Endometrial microvascular endothelial cells (primary cell): ENCODE measurements around the gene HDAC3. TPM values are rescaled to one million over a fixed set of nuclear protein-coding genes. Genes with fewer than 3 reads are reported as not detected.

Experiments used
- in situ Hi-C: cut with HindIII; loops from 2 replicates; pipeline ENCODE4 v1.10.0; 2017; ENCODE audit warnings: low sequenced_read_pairs, low pct_unique_long_range_greater_than_20kb; ENCODE audit errors: inconsistent ontology term
- total RNA-seq: library from RNA; depleted of rRNA; stranded (reverse); fragments of >200 nt; gene quantifications from one replicate; pipeline ENCODE4 v1.2.3, GENCODE V29; 2015; ENCODE audit errors: inconsistent ontology term

HDAC3 gene
- total RNA-seq, 1 donor from 2014 or later = 43.5 TPM

DNA sequence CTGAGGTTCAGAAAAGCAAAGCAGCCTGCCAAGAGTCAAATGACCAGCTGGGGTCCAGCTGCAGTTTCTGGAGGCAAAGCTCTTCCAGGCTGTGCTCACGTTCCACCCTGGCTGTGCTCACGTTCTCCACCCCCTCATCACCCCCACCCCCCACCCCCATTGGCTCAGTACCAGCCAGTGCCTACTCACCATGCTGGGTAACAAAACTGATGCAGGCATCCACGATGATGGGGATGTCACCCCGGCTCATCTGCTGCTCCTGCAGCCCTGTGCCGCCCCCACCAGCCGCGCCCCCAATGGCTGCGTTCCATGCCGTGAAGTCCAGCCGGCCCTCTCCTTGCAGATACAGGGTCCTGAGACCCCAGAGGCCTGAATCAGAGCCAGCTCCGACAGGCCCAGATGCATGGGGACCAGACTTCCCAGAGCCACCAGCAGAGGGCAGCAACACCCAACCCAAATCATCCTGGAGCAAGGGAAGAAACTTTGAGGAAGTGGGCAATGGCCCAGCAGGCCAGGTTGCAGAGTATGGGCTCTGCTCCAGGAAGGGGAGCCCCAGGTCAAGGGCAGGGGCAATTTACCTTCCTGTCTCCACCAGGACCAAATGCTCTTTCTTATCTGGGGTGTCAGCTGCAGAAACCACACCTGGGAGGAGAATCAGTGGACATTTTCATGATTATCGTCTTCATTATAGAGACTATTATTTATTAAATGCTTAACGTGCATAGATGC is 28.2 kb upstream of the HDAC3 start:
- in situ Hi-C loops = no loop called here

DNA sequence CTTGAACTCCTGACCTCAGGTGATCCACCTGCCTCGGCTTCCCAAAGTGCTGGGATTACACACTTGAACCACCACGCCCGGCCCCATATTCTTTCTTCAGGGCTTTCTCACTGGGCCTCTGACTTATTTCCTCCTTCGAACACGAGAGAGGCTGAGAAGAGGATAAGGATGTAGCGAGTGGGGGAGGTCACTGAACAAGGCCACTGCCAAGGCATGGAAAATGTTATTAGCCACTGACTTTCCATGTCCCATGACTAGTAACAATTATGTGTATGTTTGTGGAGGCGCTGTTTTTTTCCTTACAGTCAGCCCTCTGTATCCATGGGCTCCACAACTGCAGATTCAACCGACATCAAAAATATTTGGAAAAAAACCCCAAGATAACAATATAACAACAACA is 26.9 kb upstream of the HDAC3 start:
- in situ Hi-C loops = no loop called here

DNA sequence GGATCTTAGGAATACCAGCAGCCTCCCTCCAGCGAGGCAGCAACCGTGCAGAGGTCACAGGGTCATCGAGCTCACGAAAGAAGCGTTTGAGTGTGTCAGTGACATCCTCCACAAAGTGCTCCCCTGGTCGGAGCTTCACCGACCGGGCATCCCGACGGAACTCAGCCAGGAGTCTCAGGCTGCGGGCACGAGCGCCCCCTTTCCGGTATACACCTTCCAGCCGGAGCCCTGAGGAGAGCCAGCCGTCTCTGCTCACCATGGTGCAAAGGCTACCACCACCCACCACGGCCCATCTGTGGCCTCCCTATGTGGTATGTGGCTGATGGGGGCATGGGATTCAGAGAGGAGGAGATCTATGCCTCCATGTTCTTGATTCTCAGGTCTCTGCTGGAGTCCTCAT is 25.4 kb upstream of the HDAC3 start:
- in situ Hi-C loops = no loop called here

DNA sequence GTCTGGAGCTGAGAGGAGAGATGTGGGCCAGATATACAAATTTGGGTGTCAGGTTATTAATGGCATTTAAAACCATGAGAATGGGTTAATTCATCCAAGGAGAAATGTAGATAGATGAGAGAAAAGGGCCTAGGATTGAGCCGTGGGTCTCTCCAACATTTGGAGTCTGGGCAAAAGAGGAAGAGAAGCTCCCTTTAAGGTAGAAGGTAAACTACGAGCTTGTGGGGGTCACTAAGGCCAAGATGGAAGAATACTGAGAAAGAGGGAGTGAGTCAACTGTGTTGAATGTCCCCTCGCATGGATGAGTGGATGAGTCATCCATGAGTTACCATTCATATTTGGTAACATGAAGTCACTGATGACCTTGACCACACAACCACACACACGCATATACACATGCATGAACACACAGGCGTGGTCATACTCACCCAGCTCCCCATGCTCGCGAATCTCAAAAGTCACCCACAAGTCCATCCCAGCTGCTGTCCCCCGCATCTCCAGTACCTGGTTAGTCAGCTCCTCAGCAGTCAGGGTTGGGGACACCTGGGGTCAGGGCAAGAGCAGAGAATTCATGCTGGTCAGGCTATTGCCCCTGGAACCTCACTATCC is 21.4 kb upstream of the HDAC3 start:
- in situ Hi-C loops = no loop called here

DNA sequence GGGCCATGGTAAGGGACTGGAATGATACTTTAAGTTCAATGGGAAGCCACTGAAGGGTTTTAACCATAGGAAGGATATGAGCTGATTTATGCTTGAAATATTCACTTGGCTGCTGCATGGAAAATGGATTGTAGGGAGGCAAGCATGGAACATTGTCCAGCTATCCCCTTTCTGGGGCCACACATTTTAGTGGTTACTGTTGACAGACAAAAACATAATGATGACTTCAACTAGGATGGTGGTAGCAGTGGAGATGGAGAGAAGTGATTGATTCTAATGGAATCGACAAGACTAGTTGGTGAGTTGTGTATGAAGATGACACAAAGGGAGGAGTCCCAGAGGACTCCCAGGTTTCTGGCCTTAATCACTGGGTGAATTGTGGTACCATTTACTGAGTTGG is 20.8 kb upstream of the HDAC3 start:
- in situ Hi-C loops = no loop called here

DNA sequence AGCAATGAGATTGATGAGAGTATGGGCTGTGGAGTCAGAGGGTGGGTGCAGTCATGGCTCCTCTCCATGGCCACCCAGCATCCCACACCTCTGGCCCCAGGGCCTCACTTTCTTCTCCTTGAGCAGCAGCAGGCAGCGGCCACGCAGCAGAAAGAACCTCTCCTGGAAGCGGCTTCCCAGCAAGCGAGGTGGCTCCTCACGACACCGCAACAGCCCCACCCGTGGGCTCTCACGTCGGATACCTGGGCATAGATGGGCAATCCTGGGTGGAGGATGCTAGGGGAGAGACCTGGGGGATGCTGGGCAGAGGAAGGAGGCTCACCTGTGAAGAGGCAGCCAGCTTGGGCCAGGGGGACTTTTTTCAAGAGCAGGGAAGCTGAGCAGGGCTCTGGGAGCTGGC is 19.7 kb upstream of the HDAC3 start:
- in situ Hi-C loops = no loop called here

DNA sequence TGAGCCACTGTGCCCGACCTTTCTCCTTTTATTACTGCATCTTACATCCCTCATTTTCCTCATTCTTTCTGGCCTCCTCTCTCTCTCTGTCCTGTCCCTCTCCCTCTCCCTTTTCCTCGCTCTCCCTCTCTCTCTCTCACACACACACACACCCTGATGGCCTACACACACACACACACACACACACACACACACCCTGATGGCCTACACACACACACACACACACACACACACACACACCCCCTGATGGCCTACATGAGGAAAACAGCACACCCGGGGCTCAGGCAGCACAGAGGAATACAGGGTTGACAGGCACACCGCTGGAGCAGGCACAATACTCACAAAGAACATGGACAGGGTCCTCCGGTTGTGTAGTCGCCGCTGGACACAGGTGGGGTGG is 18.4 kb upstream of the HDAC3 start:
- in situ Hi-C loops = no loop called here

DNA sequence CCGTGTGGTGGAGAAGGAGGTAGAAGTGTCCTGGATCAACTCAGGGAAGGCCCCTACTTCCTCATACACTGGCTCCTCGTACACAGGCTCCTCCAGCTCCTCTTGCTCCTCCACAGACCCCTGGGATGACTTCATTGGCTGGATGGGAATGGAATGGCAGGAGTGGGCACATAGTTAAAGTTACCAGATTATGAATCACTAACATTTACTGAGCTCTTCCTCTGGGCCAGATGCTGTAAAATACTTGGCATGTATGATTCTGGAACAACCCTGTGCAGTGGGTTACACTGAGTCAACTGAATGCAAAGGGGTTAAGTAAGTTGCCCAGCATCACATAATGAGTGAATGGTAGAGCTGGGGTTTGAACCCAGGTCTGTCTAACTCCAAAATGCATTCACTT is 17.6 kb upstream of the HDAC3 start:
- in situ Hi-C loops = no loop called here

DNA sequence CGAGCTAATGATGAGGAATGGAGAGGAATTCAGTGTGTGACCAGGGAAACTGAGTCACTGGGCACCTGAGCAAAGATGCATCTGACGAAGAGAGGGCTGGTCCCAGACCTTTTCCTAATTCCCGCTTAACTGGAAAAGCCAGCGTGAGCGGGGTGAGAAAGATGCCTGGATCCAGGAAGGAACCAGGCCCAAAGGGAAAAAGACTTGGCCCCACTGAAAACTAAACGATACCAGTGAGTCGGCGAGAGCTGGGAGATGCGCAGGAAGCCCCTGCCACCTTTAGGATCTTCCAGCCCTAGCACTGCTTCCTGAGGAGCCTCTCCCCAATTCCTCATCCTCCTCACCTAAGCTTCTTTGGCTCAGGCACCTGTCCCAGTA is 15.1 kb upstream of the HDAC3 start:
- in situ Hi-C loops = no loop called here

DNA sequence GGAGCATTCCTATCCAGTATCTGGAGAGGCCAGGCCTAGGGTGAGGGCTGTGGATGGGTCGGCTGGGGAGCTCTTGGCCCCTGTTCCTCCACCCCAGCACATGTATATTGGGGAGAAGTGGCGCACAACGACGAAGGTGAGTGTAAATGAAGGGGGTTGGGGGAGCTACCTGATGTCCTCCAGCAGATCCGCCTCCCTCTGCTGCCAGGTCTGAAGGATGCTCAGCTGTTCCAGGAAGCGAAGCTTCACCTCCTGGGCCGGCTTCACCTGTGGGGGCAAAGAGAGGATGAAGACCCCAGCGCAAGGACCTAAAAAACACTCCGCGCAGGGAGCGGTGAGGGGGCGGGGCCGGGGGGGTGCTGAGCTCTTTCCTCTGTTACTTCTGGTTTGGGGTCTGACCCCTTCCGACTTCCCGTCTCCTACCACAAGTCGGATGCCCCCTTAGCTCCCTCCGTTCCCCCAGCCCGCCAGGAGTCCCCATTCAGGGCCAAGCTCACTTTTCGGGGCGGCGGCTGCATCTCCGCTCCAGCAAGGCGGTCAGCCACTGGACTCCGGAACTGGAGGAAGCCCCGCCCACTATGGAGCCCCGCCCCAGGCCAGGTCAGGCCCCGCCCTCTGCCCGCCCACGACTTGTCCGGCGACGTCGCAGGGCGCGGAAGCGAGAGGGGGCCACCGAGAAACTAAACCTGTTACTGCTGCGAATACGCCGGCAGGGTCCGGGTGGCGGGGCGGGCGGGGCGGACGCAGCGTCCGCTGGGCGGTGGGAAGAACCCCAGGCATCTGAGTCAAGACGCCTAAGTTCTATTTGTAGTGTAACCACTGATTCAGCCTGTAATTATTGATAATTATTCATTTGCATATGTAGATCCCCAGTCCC is 14.4 kb upstream of the HDAC3 start, which contains the start of gene FCHSD1:
Gene FCHSD1 (minus strand): TSS at position 568 of the 877 bp plus-strand sequence. CDS start 50 bp downstream, at position 518.
- in situ Hi-C loops = no loop called here

DNA sequence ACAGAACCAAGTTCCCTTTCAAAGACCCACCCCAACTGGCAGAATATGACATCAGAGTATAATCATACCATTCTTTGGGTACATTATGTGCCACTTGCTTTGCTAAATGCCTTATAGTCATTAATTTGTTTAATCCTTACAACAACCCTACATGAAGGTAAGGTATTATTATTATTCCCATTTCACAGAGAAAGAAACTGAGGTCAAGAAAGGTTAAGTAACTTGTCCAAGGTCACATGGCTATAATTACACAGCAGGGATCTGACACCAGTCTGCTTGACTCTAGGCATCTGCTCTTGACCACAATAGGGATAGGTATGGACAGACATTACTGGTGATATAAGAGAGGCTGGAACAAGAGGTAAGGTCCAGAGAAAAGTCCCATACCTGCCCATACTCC is 13.3 kb upstream of the HDAC3 start:
- in situ Hi-C loops = no loop called here

DNA sequence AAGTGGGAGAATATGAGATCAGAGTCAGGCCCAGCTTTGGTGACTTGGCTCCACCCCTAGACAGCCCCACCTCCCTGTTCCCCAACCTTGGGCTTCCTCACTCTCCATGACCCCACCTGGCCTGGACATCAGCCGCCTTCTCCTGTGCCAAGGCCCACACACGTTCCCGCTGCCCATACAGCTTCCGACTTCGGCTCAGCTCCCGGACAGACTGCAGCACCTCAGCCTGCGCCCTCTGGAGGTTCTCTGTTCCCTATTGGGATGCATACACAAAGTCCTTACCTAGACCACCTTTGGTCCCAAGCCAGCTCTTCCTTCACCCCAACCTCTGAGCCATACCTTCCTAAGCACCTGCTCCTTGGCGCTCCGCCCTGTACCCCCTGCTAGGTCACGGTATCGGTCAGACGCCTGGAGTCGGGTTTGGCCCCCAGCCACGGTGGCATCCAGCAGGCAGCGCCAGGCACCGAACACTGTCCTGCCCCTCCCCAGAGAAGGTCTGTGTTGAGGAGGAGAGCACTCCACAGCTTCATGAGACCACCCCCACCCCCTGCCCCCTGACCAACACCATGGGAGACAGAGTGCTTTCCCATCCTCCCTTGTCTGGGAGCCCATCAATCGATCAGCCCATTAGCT is 12.5 kb upstream of the HDAC3 start:
- in situ Hi-C loops = no loop called here

DNA sequence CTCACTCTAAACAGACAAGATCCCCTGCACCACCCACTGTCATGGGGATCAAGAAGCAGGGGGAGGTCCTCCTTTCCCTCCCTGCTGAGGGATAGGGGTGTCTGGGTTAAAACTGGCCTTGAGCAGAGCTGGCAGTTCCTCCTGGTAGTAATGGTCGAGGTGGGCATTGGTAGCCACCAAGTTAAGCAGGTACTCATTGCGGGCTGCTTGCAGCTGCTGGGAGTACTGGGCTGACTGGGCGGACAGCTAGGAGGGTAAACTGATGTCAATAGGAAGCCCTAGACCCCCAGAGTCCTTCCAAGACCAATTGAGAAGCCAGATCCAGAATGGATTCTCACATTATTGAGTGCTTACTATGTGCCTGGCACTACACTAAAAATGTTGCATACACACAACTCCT is 11.2 kb upstream of the HDAC3 start:
- in situ Hi-C loops = no loop called here

DNA sequence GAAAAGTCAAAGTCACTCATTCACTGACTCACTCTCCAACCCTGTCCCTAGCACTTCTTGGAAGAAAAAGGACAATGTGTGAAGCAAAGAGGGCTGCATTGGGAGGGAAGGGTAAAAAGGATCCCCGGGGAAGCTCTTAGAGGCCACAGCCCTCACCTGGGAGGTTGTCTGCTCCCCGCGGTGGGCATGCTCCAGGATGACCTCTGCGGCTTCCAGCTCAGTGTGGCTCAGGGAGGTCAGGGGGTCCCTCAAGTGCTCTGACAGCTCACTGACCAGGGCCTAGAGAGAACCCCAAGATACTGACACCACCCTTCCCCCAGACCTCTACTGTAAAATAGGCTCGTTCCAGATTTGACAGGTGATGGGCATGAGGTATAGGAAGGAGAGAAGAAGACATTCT is 10.6 kb upstream of the HDAC3 start:
- in situ Hi-C loops = no loop called here

DNA sequence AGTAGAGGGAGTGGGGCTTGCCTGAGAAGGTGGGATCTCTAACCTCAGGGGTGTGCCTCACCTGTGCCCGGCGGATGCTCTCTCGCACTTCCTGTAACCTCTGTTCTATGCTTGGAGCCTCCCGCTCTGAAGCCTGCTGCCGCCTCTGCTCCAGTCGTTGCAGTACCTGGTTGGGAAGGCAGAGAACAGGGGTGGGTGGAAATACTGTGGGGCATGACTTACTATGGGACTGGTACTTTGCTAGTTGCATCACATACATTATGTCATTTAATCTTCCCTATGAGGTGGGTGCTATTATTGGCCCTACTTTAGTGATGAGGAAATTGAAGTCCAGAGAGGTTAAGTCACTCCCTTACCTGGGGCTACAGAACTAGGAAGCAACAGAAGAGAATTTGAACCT is 9.4 kb upstream of the HDAC3 start:
- in situ Hi-C loops = no loop called here

DNA sequence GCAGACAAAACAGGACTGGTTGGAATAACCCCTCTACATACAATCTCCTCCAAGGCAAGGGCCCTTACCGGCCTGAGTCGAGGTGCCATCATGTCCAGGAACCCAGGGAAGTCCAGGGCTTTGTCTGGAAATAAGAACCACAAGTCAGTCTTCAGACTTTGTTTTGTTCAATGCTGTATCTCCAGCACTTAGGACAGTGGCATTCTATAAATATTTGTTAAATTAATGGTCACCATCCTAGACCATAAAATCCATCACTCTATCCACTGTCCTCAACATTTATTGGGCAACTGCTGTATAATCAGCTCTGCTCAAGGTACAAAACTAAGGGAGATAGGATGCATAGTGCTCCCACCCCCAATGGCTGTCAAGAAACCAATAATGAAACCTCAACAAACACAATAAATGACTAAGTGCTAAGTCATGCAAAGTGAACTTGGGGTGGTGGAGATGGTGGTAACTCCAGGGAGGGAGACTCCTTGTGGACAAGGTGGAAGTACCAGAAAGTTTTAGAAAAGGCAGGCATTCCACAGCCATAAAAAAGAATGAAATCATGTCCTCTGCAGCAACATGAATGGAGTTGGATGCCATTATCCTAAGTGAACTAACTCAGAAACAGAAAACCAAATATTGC is 5.1 kb upstream of the HDAC3 start:
- in situ Hi-C loops = no loop called here

DNA sequence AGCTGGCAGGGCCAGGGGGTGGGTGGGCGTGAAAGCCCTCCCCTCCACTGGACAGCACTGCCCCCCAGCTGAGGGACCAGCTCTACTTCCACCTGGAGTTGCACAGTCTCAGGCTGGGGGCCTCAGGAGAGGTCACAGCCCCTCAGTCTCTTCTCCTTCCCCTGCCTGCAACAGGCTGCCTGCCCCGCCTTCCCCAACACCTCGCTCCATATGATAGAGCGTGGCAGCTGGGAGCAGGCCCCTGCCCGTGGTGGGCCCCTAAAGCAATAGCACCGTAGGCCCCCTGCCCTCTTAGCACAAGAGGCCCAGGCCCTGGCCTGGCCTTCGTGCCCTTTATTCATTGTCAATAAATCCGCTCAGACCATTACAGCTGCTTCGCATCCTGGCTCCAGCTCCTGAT is 4.0 kb upstream of the HDAC3 start:
- in situ Hi-C loops = no loop called here

DNA sequence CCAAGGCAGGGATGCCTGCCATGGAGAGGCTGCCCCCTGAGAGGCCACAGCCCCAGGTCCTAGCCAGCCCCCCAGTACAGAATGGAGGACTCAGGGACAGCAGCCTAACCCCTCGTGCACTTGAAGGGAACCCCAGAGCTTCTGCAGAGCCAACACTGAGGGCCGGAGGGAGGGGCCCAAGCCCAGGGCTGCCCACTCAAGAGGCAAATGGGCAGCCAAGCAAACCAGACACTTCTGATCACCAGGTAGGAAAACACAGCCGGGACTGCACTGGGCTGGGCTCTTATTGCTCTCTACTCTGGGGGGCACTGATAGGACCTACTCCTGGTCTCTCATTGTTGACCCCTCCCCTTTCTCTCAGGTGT is 3.4 kb upstream of the HDAC3 start:
- in situ Hi-C loops = no loop called here

DNA sequence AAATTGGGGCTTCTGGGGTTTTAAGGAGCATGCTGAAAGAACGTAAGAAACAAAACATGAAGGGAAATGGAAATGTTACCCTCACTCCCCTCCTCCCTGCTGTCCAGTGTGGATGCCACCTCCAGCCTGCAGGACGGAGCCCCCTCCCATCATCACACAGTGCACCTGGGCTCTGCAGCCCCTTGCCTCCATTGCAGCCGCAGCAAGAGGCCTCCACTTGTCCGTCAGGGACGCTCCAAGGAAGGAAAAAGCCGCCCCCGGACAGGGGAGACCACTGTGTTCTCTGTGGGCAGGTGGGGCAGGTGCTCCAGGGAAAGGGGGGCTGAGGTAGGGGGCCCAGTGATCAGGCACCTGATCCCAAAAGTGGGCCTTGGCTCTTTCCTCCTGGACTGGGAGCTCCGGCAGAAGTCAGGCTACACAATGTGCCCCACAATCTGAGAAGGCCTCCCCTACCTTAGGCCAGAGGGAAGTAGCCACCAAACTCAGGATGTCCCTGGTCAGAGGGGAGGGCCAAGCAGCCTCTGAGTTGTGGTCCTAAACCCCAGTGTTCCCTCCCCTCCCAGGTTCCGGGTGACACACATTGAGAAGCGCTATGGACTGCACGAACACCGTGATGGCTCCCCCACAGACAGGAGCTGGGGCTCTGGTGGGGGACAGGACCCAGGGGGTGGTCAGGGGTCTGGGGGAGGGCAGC is 2.9 kb upstream of the HDAC3 start:
- in situ Hi-C loops = no loop called here
